Measurements from ENCODE around the gene SUSD4.

Gene SUSD4

GRCh38 chr1:223264983-223265908 is 98.7 kb downstream of the SUSD4 start:
- no peak overlapping the region for H3K4me3 ChIP-seq (ENCODE audit: low read depth, low read length, poor library complexity, severe bottlenecking)
- H3K27me3 ChIP-seq (ENCODE audit: insufficient read depth, low read length), result no peaks in the 10 kb centered on the region
- H3K4me1 ChIP-seq (ENCODE audit: insufficient read depth, low read length, severe bottlenecking), result no peaks in the 10 kb centered on the region
- no peak overlapping the region for H3K4me2 ChIP-seq (ENCODE audit: low read length)
- H3K36me3 ChIP-seq (ENCODE audit: insufficient read depth, low read length), result no peaks in the 10 kb centered on the region
- no peak overlapping the region for H3K27ac ChIP-seq (ENCODE audit: low read depth, low read length, poor library complexity, severe bottlenecking)
- no peaks in the 10 kb centered on the region for H4K20me1 ChIP-seq (ENCODE audit: insufficient read depth, low read length)
- no peak overlapping the region for H2AFZ ChIP-seq (ENCODE audit: low read length)
- H3K9me3 ChIP-seq (ENCODE audit: low read length), result no peaks in the 10 kb centered on the region
- H3K9me2 ChIP-seq (ENCODE audit: low read depth, low read length), result no peaks in the 10 kb centered on the region
- TF ChIP-seq EZH2 (IDR thresholded peaks at IDR 0.05; ENCODE audit: borderline replicate concordance, low read length) (no peak), CTCF (IDR thresholded peaks at IDR 0.05; ENCODE audit: low read length) (no peak)
- H3F3A ChIP-seq (ENCODE audit: insufficient read depth, low read length), result no peaks in the 10 kb centered on the region
- no peaks in the 10 kb centered on the region for H3K79me2 ChIP-seq (ENCODE audit: insufficient read depth, low read length)
- no peak overlapping the region for H3K9ac ChIP-seq (ENCODE audit: low read length)

DNA sequence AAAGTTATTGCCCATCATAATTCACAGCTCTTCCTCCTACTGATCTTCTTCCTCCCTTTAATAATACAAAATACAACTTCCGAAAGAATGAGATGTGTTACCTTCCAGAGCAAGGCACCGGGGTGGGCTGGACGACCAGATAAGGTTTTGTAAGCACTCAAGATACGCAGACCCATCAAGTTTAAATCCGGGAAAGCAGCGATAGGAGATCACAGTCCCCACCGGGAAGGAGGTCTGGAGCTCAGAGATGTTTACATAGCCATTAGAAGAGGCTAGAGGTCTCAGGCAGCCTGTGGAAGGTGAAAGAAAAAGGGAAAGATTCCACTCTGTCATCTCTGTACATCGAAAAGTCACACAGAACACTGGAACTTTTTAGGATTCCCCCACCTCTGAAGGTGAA is 99.4 kb downstream of the SUSD4 start:
- no peaks in the 10 kb centered on the region for H4K20me1 ChIP-seq (ENCODE audit: insufficient read depth, low read length)
- no peak overlapping the region for H2AFZ ChIP-seq (ENCODE audit: low read length)
- H3K79me2 ChIP-seq (ENCODE audit: insufficient read depth, low read length), result no peaks in the 10 kb centered on the region
- H3K9me2 ChIP-seq (ENCODE audit: low read depth, low read length), result no peaks in the 10 kb centered on the region
- H3K27me3 ChIP-seq (ENCODE audit: insufficient read depth, low read length), result no peaks in the 10 kb centered on the region
- no peak for TF ChIP-seq CTCF (IDR thresholded peaks at IDR 0.05; ENCODE audit: low read length)
- TF ChIP-seq EZH2 (IDR thresholded peaks at IDR 0.05; ENCODE audit: borderline replicate concordance, low read length), result no peak
- no peaks in the 10 kb centered on the region for H3K4me1 ChIP-seq (ENCODE audit: insufficient read depth, low read length, severe bottlenecking)
- no peaks in the 10 kb centered on the region for H3K36me3 ChIP-seq (ENCODE audit: insufficient read depth, low read length)
- H3K27ac ChIP-seq (ENCODE audit: low read depth, low read length, poor library complexity, severe bottlenecking), result no peak overlapping the region
- no peaks in the 10 kb centered on the region for H3F3A ChIP-seq (ENCODE audit: insufficient read depth, low read length)
- no peak overlapping the region for H3K4me3 ChIP-seq (ENCODE audit: low read depth, low read length, poor library complexity, severe bottlenecking)
- no peak overlapping the region for H3K9ac ChIP-seq (ENCODE audit: low read length)
- no peaks in the 10 kb centered on the region for H3K9me3 ChIP-seq (ENCODE audit: low read length)
- H3K4me2 ChIP-seq (ENCODE audit: low read length), result no peak overlapping the region

- H3K4me3 ChIP-seq (ENCODE audit: low read depth, low read length, poor library complexity, severe bottlenecking), result no peak overlapping the region
- H3K4me1 ChIP-seq (ENCODE audit: insufficient read depth, low read length, severe bottlenecking), result no peaks in the 10 kb centered on the region
- no peaks in the 10 kb centered on the region for H3F3A ChIP-seq (ENCODE audit: insufficient read depth, low read length)
- H2AFZ ChIP-seq (ENCODE audit: low read length), result no peak overlapping the region
- TF ChIP-seq EZH2 (IDR thresholded peaks at IDR 0.05; ENCODE audit: borderline replicate concordance, low read length) (no peak), CTCF (IDR thresholded peaks at IDR 0.05; ENCODE audit: low read length) (no peak)
- no peak overlapping the region for H3K27ac ChIP-seq (ENCODE audit: low read depth, low read length, poor library complexity, severe bottlenecking)
- no peaks in the 10 kb centered on the region for H3K79me2 ChIP-seq (ENCODE audit: insufficient read depth, low read length)
- no peaks in the 10 kb centered on the region for H3K36me3 ChIP-seq (ENCODE audit: insufficient read depth, low read length)
- H4K20me1 ChIP-seq (ENCODE audit: insufficient read depth, low read length), result no peaks in the 10 kb centered on the region
- no peak overlapping the region for H3K4me2 ChIP-seq (ENCODE audit: low read length)
- H3K9me3 ChIP-seq (ENCODE audit: low read length), result no peaks in the 10 kb centered on the region
- H3K27me3 ChIP-seq (ENCODE audit: insufficient read depth, low read length), result no peaks in the 10 kb centered on the region
- H3K9ac ChIP-seq (ENCODE audit: low read length), result no peak overlapping the region
- H3K9me2 ChIP-seq (ENCODE audit: low read depth, low read length), result no peaks in the 10 kb centered on the region
Measured at GRCh38 chr1:223261914-223262313, 102.1 kb downstream of the SUSD4 start.

All from OCI-LY1 (cell line).